ENCODE measurements around the gene ARHGEF10L. TPM values are rescaled to one million over a fixed set of nuclear protein-coding genes. Genes with fewer than 3 reads are reported as not detected.

The ARHGEF10L gene
- total RNA-seq, 1 experiment from 2014 or later, result 11.2 TPM

GRCh38 chr1:17640975-17641374 lies 101.5 kb downstream of the ARHGEF10L start:
- H3K36me3 ChIP-seq (ENCODE audit: low read depth, low read length), result no peaks in the 10 kb centered on the region
- H3F3A ChIP-seq (ENCODE audit: low read length, unreplicated experiment), result no peaks in the 10 kb centered on the region
- no peak overlapping the region for H3K4me3 ChIP-seq (ENCODE audit: low read length)
- TF ChIP-seq CTCF (conservative IDR thresholded peaks at IDR 0.05; ENCODE audit: low read depth, low read length) (no peak), EZH2phosphoT487 (IDR thresholded peaks at IDR 0.05; ENCODE audit: borderline replicate concordance, low read length) (no peak), EZH2 (IDR thresholded peaks at IDR 0.05; ENCODE audit: low read length, unreplicated experiment) (no peak)
- CTCF ChIA-PET, result no interaction called here
- ATAC-seq, result no peak
- no peaks in the 10 kb centered on the region for H3K9me3 ChIP-seq (ENCODE audit: low read length)
- no peaks in the 10 kb centered on the region for H3K4me1 ChIP-seq (ENCODE audit: insufficient read depth, low read length)
- no peaks in the 10 kb centered on the region for H3K9me2 ChIP-seq (replicated peaks; ENCODE audit: low read length)
- no peak overlapping the region for H3K9ac ChIP-seq (ENCODE audit: low read length)
- no peak for DNase-seq
- H3K27ac ChIP-seq (ENCODE audit: low read length), result no peak overlapping the region
- H2AFZ ChIP-seq (ENCODE audit: low read length), result no peak overlapping the region
- BruUV-seq (replicated peaks), result no TSS peak
- no peaks in the 10 kb centered on the region for H4K20me1 ChIP-seq (ENCODE audit: low read length)
- POLR2A ChIA-PET (ENCODE audit: unreplicated experiment), result no interaction called here
- H3K79me2 ChIP-seq (ENCODE audit: low read length), result no peaks in the 10 kb centered on the region
- H3K4me2 ChIP-seq (ENCODE audit: low read length), result no peak overlapping the region
- intact Hi-C loops (cut with micrococcal nuclease), result no loop called here
- no peaks in the 10 kb centered on the region for H3K27me3 ChIP-seq (ENCODE audit: low read length)

- no TSS peak for BruUV-seq (replicated peaks)
- CTCF ChIA-PET, result no interaction called here
- no peaks in the 10 kb centered on the region for H3K9me2 ChIP-seq (replicated peaks; ENCODE audit: low read length)
Observed at GRCh38 chr1:17642169-17642568, 102.7 kb downstream of the ARHGEF10L start.

GRCh38 chr1:17642943-17643342 lies 103.4 kb downstream of the ARHGEF10L start:
- H3K4me3 ChIP-seq (ENCODE audit: low read length), result no peak overlapping the region
- no peak for ATAC-seq
- ChIA-PET POLR2A (ENCODE audit: unreplicated experiment) (no interaction called here), CTCF (no interaction called here)
- no peak overlapping the region for H2AFZ ChIP-seq (ENCODE audit: low read length)
- H3F3A ChIP-seq (ENCODE audit: low read length, unreplicated experiment), result no peaks in the 10 kb centered on the region
- intact Hi-C loops (cut with micrococcal nuclease), result no loop called here
- DNase-seq, result no peak
- no peak overlapping the region for H3K27ac ChIP-seq (ENCODE audit: low read length)
- no peaks in the 10 kb centered on the region for H3K9me3 ChIP-seq (ENCODE audit: low read length)
- H3K9me2 ChIP-seq (replicated peaks; ENCODE audit: low read length), result no peaks in the 10 kb centered on the region
- no TSS peak for BruUV-seq (replicated peaks)
- no peaks in the 10 kb centered on the region for H3K36me3 ChIP-seq (ENCODE audit: low read depth, low read length)
- TF ChIP-seq EZH2 (IDR thresholded peaks at IDR 0.05; ENCODE audit: low read length, unreplicated experiment), result no peak
- no peak overlapping the region for H3K9ac ChIP-seq (ENCODE audit: low read length)
- H3K79me2 ChIP-seq (ENCODE audit: low read length), result no peaks in the 10 kb centered on the region
- H3K4me2 ChIP-seq (ENCODE audit: low read length), result no peak overlapping the region
- no peaks in the 10 kb centered on the region for H3K27me3 ChIP-seq (ENCODE audit: low read length)
- H4K20me1 ChIP-seq (ENCODE audit: low read length), result no peaks in the 10 kb centered on the region
- no peaks in the 10 kb centered on the region for H3K4me1 ChIP-seq (ENCODE audit: insufficient read depth, low read length)

More at GRCh38 chr1:17642169-17642568, 102.7 kb downstream of the ARHGEF10L start:
- no peak overlapping the region for H3K4me3 ChIP-seq (ENCODE audit: low read length)
- no peaks in the 10 kb centered on the region for H3F3A ChIP-seq (ENCODE audit: low read length, unreplicated experiment)
- no peaks in the 10 kb centered on the region for H3K79me2 ChIP-seq (ENCODE audit: low read length)
- H3K27me3 ChIP-seq (ENCODE audit: low read length), result no peaks in the 10 kb centered on the region
- no peak for ATAC-seq
- H3K9me3 ChIP-seq (ENCODE audit: low read length), result no peaks in the 10 kb centered on the region
- intact Hi-C loops (cut with micrococcal nuclease), result no loop called here
- no peak overlapping the region for H3K4me2 ChIP-seq (ENCODE audit: low read length)
- no peak overlapping the region for H3K27ac ChIP-seq (ENCODE audit: low read length)
- no peak for TF ChIP-seq CTCF (conservative IDR thresholded peaks at IDR 0.05; ENCODE audit: low read depth, low read length)
- TF ChIP-seq EZH2 (IDR thresholded peaks at IDR 0.05; ENCODE audit: low read length, unreplicated experiment), result no peak
- no peak for TF ChIP-seq EZH2phosphoT487 (IDR thresholded peaks at IDR 0.05; ENCODE audit: borderline replicate concordance, low read length)
- no peak for DNase-seq
- no peak overlapping the region for H2AFZ ChIP-seq (ENCODE audit: low read length)
- no peak overlapping the region for H3K9ac ChIP-seq (ENCODE audit: low read length)
- H3K4me1 ChIP-seq (ENCODE audit: insufficient read depth, low read length), result no peaks in the 10 kb centered on the region
- no peaks in the 10 kb centered on the region for H3K36me3 ChIP-seq (ENCODE audit: low read depth, low read length)
- POLR2A ChIA-PET (ENCODE audit: unreplicated experiment), result no interaction called here
- no peaks in the 10 kb centered on the region for H4K20me1 ChIP-seq (ENCODE audit: low read length)

All from PC-3 (cell line).